HepG2 (cell line): ENCODE data around the gene SLC7A10.

Experiments
- BCL6 ChIP-seq: IDR thresholded peaks from 2 replicates; pipeline ENCODE4 v1.6.1; 2016; ENCODE audit warnings: missing genetic modification reagents, missing compliant biosample characterization
- CTCF ChIP-seq: sonication (generic); formaldehyde crosslinking; IDR thresholded peaks from 2 replicates; pipeline ENCODE4 v1.5.0; 2020; ENCODE audit warnings: mild to moderate bottlenecking, missing genetic modification reagents, moderate library complexity
- EZH2 ChIP-seq: conservative IDR thresholded peaks from 2 replicates; pipeline ENCODE4 v1.6.1; 2012; ENCODE audit warnings: mild to moderate bottlenecking, low read depth, low read length, moderate library complexity
- KDM1A ChIP-seq: IDR thresholded peaks from 2 replicates; pipeline ENCODE4 v1.6.1; 2016; ENCODE audit warnings: missing compliant biosample characterization
- KLF6 ChIP-seq: IDR thresholded peaks from 2 replicates; pipeline ENCODE4 v1.8.0; 2016; ENCODE audit warnings: missing biosample characterization, missing genetic modification reagents
- PHF8 ChIP-seq: sonication (generic); formaldehyde crosslinking; IDR thresholded peaks from 2 replicates; pipeline ENCODE4 v1.5.0; 2020; ENCODE audit warnings: missing genetic modification reagents
- POLR2A ChIP-seq, 2 experiments: IDR thresholded peaks; 2 replicates each; pipeline ENCODE4 v1.6.1; 2011; ENCODE audit warnings: low read depth in 2 of 2, low read length in 2 of 2, mild to moderate bottlenecking in 1 of 2, moderate library complexity in 1 of 2; ENCODE audit not compliant: insufficient read depth in 1 of 2
- SMC3 ChIP-seq: IDR thresholded peaks from 2 replicates; pipeline ENCODE4 v1.6.1; 2011; ENCODE audit warnings: low read length, improper control_type of control experiment
- ZBTB20 ChIP-seq: sonication (generic); formaldehyde crosslinking; IDR thresholded peaks from 2 replicates; pipeline ENCODE4 v1.8.1; 2023; ENCODE audit warnings: missing genetic modification reagents, low read depth, mild to moderate bottlenecking, borderline replicate concordance
- ZFP62 ChIP-seq: sonication (generic); formaldehyde crosslinking; IDR thresholded peaks from 2 replicates; pipeline ENCODE4 v1.4.0; 2020; ENCODE audit warnings: missing genetic modification reagents
- ZNF576 ChIP-seq: sonication (generic); formaldehyde crosslinking; IDR thresholded peaks from 2 replicates; pipeline ENCODE4 v1.4.0; 2020; ENCODE audit warnings: mild to moderate bottlenecking, missing genetic modification reagents

- TF ChIP-seq PHF8 = no peak
- peak; percentile 52; the same call in 1 of the 2 replicates for TF ChIP-seq EZH2
- no peak for TF ChIP-seq CTCF (CRISPR knock-in tag)
- no peak for TF ChIP-seq ZFP62 (CRISPR knock-in tag)
- TF ChIP-seq KDM1A (CRISPR knock-in tag) = no peak
- TF ChIP-seq POLR2A (IDR thresholded peaks at IDR 0.05; ENCODE audit: insufficient read depth in 1 of 2, low read depth in 2 of 2, low read length in 2 of 2) = no peak
- TF ChIP-seq ZBTB20 (CRISPR knock-in tag) = no peak
- no peak for TF ChIP-seq ZNF576 (CRISPR knock-in tag)
- no peak for TF ChIP-seq SMC3
- no peak for TF ChIP-seq BCL6 (CRISPR knock-in tag)
- no peak for TF ChIP-seq KLF6 (CRISPR knock-in tag)
Measured at GRCh38 chr19:33220735-33221134, 4.9 kb downstream of the SLC7A10 start.
